Fibroblast of pulmonary artery (primary cell): ENCODE measurements around the gene KIF12.

Experiments used
- DNase-seq: peaks from one replicate; pipeline ENCODE4 v3.0.0-alpha.2; 2010; ENCODE audit warnings: low read depth
- H3K4me3 ChIP-seq: replicated peaks from 2 replicates; pipeline ENCODE4 v1.5.1; 2011; ENCODE audit warnings: low read depth, mild to moderate bottlenecking, control low read depth, low read length, moderate library complexity
- TF ChIP-seq, protein P1 (sequence below): IDR thresholded peaks from 2 replicates; pipeline ENCODE4 v1.5.1; 2011; ENCODE audit warnings: mild to moderate bottlenecking, control low read depth, low read length, inconsistent platforms; ENCODE audit errors: missing control alignments

KIF12 gene

GRCh38 chr9:114094971-114095370 is 4.1 kb downstream of the KIF12 start:
- TF ChIP-seq, protein P1, sequence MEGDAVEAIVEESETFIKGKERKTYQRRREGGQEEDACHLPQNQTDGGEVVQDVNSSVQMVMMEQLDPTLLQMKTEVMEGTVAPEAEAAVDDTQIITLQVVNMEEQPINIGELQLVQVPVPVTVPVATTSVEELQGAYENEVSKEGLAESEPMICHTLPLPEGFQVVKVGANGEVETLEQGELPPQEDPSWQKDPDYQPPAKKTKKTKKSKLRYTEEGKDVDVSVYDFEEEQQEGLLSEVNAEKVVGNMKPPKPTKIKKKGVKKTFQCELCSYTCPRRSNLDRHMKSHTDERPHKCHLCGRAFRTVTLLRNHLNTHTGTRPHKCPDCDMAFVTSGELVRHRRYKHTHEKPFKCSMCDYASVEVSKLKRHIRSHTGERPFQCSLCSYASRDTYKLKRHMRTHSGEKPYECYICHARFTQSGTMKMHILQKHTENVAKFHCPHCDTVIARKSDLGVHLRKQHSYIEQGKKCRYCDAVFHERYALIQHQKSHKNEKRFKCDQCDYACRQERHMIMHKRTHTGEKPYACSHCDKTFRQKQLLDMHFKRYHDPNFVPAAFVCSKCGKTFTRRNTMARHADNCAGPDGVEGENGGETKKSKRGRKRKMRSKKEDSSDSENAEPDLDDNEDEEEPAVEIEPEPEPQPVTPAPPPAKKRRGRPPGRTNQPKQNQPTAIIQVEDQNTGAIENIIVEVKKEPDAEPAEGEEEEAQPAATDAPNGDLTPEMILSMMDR: no peak
- H3K4me3 ChIP-seq: no peak overlapping the region
- DNase-seq: no peak

GRCh38 chr9:114093761-114094505 is 5.2 kb downstream of the KIF12 start:
- TF ChIP-seq, protein P1: no peak
- no peak overlapping the region for H3K4me3 ChIP-seq
- DNase-seq: no peak

DNA sequence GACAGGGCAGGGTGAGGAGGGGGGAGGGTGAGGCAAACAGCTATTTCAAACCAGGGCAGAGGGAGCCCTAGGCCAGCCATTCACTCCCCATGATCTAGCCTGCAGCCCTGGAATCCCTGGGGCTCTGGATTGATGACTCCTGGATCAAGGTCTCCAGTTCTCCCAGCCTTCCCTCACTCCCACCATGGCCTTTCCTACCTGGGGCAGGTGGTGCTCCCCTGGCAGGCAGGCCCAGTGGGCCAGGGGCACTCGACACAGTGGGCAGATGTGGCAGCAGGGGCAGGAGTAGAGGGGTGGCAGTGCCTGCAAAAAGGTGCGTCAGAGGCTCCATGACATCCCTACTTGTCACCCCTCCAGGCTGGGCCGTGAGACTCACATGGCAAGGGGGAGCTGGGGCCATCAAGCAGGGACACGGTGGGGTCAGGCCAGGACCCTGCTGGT is 6.0 kb downstream of the KIF12 start:
- no peak for DNase-seq
- H3K4me3 ChIP-seq: no peak overlapping the region
- TF ChIP-seq, protein P1: no peak

DNA sequence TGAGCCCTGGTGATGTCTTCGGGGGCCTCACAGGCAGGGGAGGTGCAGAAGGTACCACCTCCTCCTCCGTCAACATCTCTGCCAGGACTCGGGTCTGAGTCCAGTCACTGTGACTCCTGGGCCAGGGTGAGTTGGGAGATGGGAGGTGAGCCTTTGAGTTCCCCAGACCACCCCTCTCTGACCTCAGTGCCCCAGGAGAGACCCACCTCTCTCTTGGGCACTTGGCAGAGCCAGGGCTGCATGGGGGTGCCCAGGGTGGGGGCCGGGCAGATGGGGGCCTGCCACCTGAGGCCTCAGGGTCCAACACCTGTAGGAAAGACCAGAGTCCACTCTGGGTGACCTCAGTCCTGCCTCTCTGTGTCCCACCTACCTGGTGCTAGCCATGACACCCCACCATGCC is 6.8 kb downstream of the KIF12 start:
- H3K4me3 ChIP-seq: no peak overlapping the region
- TF ChIP-seq, protein P1: no peak
- DNase-seq: no peak

DNA sequence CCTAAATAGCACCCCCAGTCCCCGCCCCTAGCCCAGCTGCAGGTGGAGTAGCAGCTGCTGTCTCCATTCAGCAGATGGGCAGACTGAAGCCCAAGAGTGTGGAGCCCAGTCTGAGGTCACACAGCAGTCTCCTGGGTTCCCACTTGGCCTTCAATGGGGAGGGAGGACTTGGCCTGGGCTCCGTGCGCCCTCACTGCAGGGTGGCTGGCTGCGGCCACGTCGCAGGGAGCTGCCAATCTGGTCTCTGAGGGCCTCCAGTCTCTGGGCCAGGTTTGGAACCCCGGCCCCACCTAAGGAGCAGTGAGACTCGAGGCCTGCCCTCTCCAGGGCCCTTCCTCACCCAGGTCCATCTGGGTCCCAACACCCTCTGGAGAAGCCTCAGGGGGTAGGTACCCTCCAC is 7.4 kb downstream of the KIF12 start:
- TF ChIP-seq, protein P1: no peak
- H3K4me3 ChIP-seq: no peak overlapping the region
- DNase-seq: no peak

GRCh38 chr9:114090798-114091197 is 8.3 kb downstream of the KIF12 start:
- TF ChIP-seq, protein P1: no peak
- no peak for DNase-seq
- H3K4me3 ChIP-seq: no peak overlapping the region
